Epithelial cell of umbilical artery (primary cell): ENCODE results near the gene FGF8. TPM values are rescaled to one million over a fixed set of nuclear protein-coding genes. Genes with fewer than 3 reads are reported as not detected.

Source experiments
- total RNA-seq: library from RNA; depleted of rRNA; stranded (reverse); fragments of >200 nt; gene quantifications from 2 replicates; pipeline ENCODE4 v1.2.3, GENCODE V29; 2014

The FGF8 gene
- total RNA-seq, result not detected in 2 replicates

GRCh38 chr10:101775273-101776160, at the start of gene FGF8:
Gene FGF8 (minus strand): TSS chr10:101776114. CDS start chr10:101775900, 214 bp downstream.

GRCh38 chr10:101818119-101818871, 42.4 kb upstream of the FGF8 start, which contains the start of gene OGA:
Gene OGA (minus strand): TSS chr10:101818444. CDS start chr10:101818022, 422 bp downstream.

DNA sequence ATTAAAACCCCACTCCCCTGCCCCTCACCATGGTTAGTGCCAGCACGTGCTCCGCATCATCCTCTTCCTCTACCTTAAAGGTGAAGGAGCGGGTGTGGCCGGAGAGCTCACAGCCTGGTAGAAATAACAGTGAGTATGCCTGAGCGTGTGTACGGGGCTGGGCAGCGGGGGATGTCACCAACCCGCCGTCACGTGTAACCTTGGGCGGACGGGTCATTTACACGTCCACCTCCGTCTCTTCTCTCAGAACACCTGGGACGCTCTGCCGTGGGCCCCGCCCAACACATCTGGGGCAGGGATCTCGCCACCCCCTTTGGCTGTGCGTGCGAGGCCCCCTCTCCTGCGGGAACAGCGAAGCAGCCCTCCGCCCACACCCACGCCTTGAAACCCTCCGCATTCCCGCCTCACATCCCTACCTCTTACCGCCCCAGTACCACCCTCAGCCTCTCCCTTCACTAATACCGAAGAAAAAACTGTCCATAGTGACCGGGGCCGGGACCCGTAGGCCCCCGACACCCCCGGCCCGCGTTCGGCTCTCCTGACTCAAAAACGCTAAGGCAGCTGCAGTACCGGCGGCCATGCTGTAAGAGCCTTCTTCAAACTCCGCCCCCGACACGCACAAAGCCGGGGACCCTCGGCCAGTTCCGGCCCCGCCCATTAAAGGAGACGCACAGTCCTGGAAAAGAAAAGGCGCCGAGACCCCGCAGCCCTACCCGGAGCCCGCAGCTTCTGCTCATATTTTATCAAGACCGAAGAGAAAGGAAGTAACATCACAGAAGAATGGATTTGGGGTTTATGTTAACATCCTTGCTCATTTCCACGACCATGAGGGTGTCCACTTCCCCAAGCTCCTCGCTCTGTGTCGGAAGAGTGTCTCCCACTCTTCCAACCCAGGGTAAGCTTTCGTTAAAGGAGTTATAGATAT, 7.2 kb upstream of the FGF8 start, which contains the start of gene NPM3:
Gene NPM3, minus strand, starts transcription at position 636 of the 925 bp plus-strand sequence. Its CDS starts 56 bp downstream, at position 580.

Other genes starting within 250 kb of the FGF8 start
- gene POLL, start 187.9 kb downstream of the FGF8 start, total RNA-seq, result 7.1 and 9.6 TPM in 2 replicates
- 62.0 and 67.6 TPM in 2 replicates for gene DPCD, start 187.8 kb downstream of the FGF8 start, total RNA-seq
- gene FBXW4, start 80.9 kb downstream of the FGF8 start, total RNA-seq, result 28.6 and 30.1 TPM in 2 replicates
- 176 and 236 TPM in 2 replicates for gene NPM3, start 7.3 kb upstream of the FGF8 start, total RNA-seq
- 108 and 115 TPM in 2 replicates for gene OGA, start 42.3 kb upstream of the FGF8 start, total RNA-seq
- under 0.01 and 0.30 TPM in 2 replicates for gene KCNIP2, start 67.7 kb upstream of the FGF8 start, total RNA-seq